Panc1 (cell line): Measurements from ENCODE around the gene CERKL.

Experiments
- CTCF ChIP-seq: fragments of 450-650 bp; IDR thresholded peaks from 2 replicates; pipeline ENCODE4 v1.5.1; 2017; ENCODE audit warnings: mild to moderate bottlenecking
- POLR2AphosphoS5 ChIP-seq: IDR thresholded peaks from 2 replicates; pipeline ENCODE4 v1.6.1; 2012; ENCODE audit warnings: mild to moderate bottlenecking, low read depth, low read length, moderate library complexity
- REST ChIP-seq, 2 experiments: IDR thresholded peaks; 2 replicates each; pipeline ENCODE4 v1.6.1; 2011 to 2012; ENCODE audit warnings: low read depth in 2 of 2, control low read depth in 1 of 2, low read length in 1 of 2, mild to moderate bottlenecking in 1 of 2, moderate library complexity in 1 of 2; ENCODE audit not compliant: insufficient read depth in 1 of 2
- SIN3A ChIP-seq: IDR thresholded peaks from 2 replicates; pipeline ENCODE4 v1.6.1; 2012; ENCODE audit warnings: low read depth, mild to moderate bottlenecking, low read length, moderate library complexity, borderline replicate concordance; ENCODE audit not compliant: insufficient read depth

GRCh38 chr2:181570059-181570458 lies 86.8 kb downstream of the CERKL start:
- TF ChIP-seq CTCF (no peak), REST (IDR thresholded peaks at IDR 0.05; ENCODE audit: insufficient read depth in 1 of 2, low read depth in 2 of 2, low read length in 1 of 2) (no peak), SIN3A (no peak), POLR2AphosphoS5 (no peak)
